C4-2B (cell line): Measurements from ENCODE around the gene IL10.

Experiments
- ZFX ChIP-seq: fragments of 450-650 bp; IDR thresholded peaks from 2 replicates; pipeline ENCODE4 v1.6.1; 2017
- TF ChIP-seq, protein P1 (sequence below): fragments of 450-650 bp; conservative IDR thresholded peaks from 2 replicates; pipeline ENCODE4 v1.5.1; 2017; ENCODE audit warnings: mild to moderate bottlenecking

GRCh38 chr1:206748348-206749030, 23.8 kb downstream of the IL10 start:
- TF ChIP-seq, protein P1, sequence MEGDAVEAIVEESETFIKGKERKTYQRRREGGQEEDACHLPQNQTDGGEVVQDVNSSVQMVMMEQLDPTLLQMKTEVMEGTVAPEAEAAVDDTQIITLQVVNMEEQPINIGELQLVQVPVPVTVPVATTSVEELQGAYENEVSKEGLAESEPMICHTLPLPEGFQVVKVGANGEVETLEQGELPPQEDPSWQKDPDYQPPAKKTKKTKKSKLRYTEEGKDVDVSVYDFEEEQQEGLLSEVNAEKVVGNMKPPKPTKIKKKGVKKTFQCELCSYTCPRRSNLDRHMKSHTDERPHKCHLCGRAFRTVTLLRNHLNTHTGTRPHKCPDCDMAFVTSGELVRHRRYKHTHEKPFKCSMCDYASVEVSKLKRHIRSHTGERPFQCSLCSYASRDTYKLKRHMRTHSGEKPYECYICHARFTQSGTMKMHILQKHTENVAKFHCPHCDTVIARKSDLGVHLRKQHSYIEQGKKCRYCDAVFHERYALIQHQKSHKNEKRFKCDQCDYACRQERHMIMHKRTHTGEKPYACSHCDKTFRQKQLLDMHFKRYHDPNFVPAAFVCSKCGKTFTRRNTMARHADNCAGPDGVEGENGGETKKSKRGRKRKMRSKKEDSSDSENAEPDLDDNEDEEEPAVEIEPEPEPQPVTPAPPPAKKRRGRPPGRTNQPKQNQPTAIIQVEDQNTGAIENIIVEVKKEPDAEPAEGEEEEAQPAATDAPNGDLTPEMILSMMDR: no peak
- no peak for TF ChIP-seq ZFX
